Lung (tissue), 12 donors: ENCODE data around the gene RBPMS2. TPM values are rescaled to one million over a fixed set of nuclear protein-coding genes. Genes with fewer than 3 reads are reported as not detected.

Experiments used
- ATAC-seq: fragments of 200-7000 bp; cut with Tn5 transposase; one replicate; pipeline ENCODE4 v1.9.1; 2020; ENCODE audit warnings: moderate number of reproducible peaks; ENCODE audit not compliant: insufficient read depth, low FRiP score
- DNase-seq, 3 donors: peaks; one replicate each; pipeline ENCODE4 v3.0.0-alpha.2; 2013 to 2017
- H3K27ac ChIP-seq, 2 donors: one replicate each; pipeline ENCODE4 v1.5.1; 2013; ENCODE audit warnings: mild to moderate bottlenecking in 2 of 2, moderate library complexity in 2 of 2, control low read depth in 1 of 2, inconsistent platforms in 1 of 2, low read depth in 1 of 2, low read length in 1 of 2
- H3K27me3 ChIP-seq, 3 donors: one replicate each; pipeline ENCODE4 v1.5.1; 2013; ENCODE audit warnings: low read length in 2 of 3; ENCODE audit not compliant: control insufficient read depth in 3 of 3, insufficient read depth in 3 of 3
- H3K36me3 ChIP-seq, 4 donors: one replicate each; pipeline ENCODE4 v1.5.1; 2013; ENCODE audit warnings: low read length in 4 of 4, mild to moderate bottlenecking in 1 of 4, moderate library complexity in 1 of 4; ENCODE audit not compliant: control insufficient read depth in 4 of 4, insufficient read depth in 4 of 4
- H3K4me1 ChIP-seq, 5 donors: one replicate each; pipeline ENCODE4 v1.5.1; 2013; ENCODE audit warnings: low read length in 5 of 5, mild to moderate bottlenecking in 2 of 5, moderate library complexity in 1 of 5; ENCODE audit not compliant: control insufficient read depth in 5 of 5, insufficient read depth in 5 of 5
- H3K4me3 ChIP-seq: one replicate; pipeline ENCODE4 v1.5.1; 2013; ENCODE audit warnings: mild to moderate bottlenecking, control low read depth, moderate library complexity
- H3K9ac ChIP-seq, 2 donors: one replicate each; pipeline ENCODE4 v1.5.1; 2013; ENCODE audit warnings: low read length in 2 of 2, control low read depth in 1 of 2; ENCODE audit not compliant: insufficient read depth in 1 of 2
- H3K9me3 ChIP-seq, 4 donors: one replicate each; pipeline ENCODE4 v1.5.1; 2013; ENCODE audit warnings: low read length in 3 of 4, mild to moderate bottlenecking in 1 of 4, moderate library complexity in 1 of 4; ENCODE audit not compliant: control insufficient read depth in 4 of 4, insufficient read depth in 3 of 4
- CTCF ChIP-seq: IDR thresholded peaks from 2 replicates; pipeline ENCODE4 v1.5.1; 2012; ENCODE audit warnings: mild to moderate bottlenecking; ENCODE audit errors: control extremely low read depth, extremely low read depth
- WGBS, 2 donors: extraction: QIAGEN DNeasy Blood & Tissue Kit; methylation state at CpG; one replicate each; pipeline ENCODE4 v1.1.7; 2013; 5-methylcytosine and 5-hydroxymethylcytosine counted together
- polyA plus RNA-seq, 2 donors: library from polyadenylated mRNA; stranded (reverse); fragments of 200-250 nt; gene quantifications; one replicate each; pipeline ENCODE4 v1.2.1, GENCODE V29; 2013
- total RNA-seq, 2 donors: library from RNA; depleted of rRNA in 1 of 2; stranded (reverse); fragments of >200 nt in 1 of 2; gene quantifications; one replicate each; pipeline ENCODE4 v1.2.1, GENCODE V29; 2014 to 2021
- donor health status: control.
- donor health status: control.
- donor health status: Bipolar disorder and iron deficiency.
- donor health status: healthy.
- donor health status: DM: yes; HTN: yes; CAD: no.

The RBPMS2 gene
- total and polyA plus RNA-seq, 4 donors = 0.68 to 3.9 (median 2.3) TPM

GRCh38 chr15:64703632-64703959 is 71.8 kb downstream of the RBPMS2 start:
- no peaks in the 10 kb centered on the region for H3K27me3 ChIP-seq
- DNase-seq (no peak), ATAC-seq (no peak)
- H3K36me3 ChIP-seq = peaks cover 0 to 4% (median 1%) of the 10 kb centered on the region in 4 donors
- H3K9me3 ChIP-seq = no peaks in the 10 kb centered on the region
- no peak for TF ChIP-seq CTCF
- WGBS, 2 donors = 59 to 78% methylated on average over 7 of the region's 7 CpGs
- peak overlapping the region; percentile 51 to 58 for H3K9ac ChIP-seq
- peak overlapping the region; percentile 76 to 90 for H3K27ac ChIP-seq
- peaks cover 10 to 43% (median 37%) of the 10 kb centered on the region in 5 donors for H3K4me1 ChIP-seq
- H3K4me3 ChIP-seq = no peak overlapping the region

- TF ChIP-seq CTCF = no peak
- Histone ChIP-seq H3K4me3 (peak overlapping the region; percentile 83), H3K27ac (peak overlapping the region; percentile 83 to 91), H3K36me3 (peaks cover 0 to 3% (median 1%) of the 10 kb centered on the region in 4 donors), H3K27me3 (no peaks in the 10 kb centered on the region), H3K9ac (peak overlapping the region; percentile 76 to 88), H3K9me3 (no peaks in the 10 kb centered on the region), H3K4me1 (peaks cover 10 to 48% (median 42%) of the 10 kb centered on the region in 5 donors)
- peak; percentile 97 for ATAC-seq
- 0% methylated on average over 42 to 62 of the region's 62 CpGs for WGBS, 2 donors
- DNase-seq = peak; percentile 98 to 99 (median 99)
Observed at GRCh38 chr15:64702816-64703631, 72.4 kb downstream of the RBPMS2 start.

- 19 to 25% methylated on average over 5 of the region's 5 CpGs for WGBS, 2 donors
- H3K9ac ChIP-seq = peak overlapping the region; percentile 76 to 88
Observed at GRCh38 chr15:64701482-64702184, 73.8 kb downstream of the RBPMS2 start.

More at GRCh38 chr15:64701482-64702184, 73.8 kb downstream of the RBPMS2 start:
- Histone ChIP-seq H3K4me1 (peaks cover 10 to 53% (median 45%) of the 10 kb centered on the region in 5 donors), H3K27me3 (no peaks in the 10 kb centered on the region), H3K4me3 (peak overlapping the region; percentile 12), H3K27ac (peak overlapping the region; percentile 46 to 91), H3K36me3 (peaks cover 0 to 3% (median under 1%) of the 10 kb centered on the region in 4 donors), H3K9me3 (no peaks in the 10 kb centered on the region)
- ATAC-seq (no peak), DNase-seq (no peak)
- no peak for TF ChIP-seq CTCF
